HepG2 (cell line): ENCODE results near the gene RPA1. TPM values are rescaled to one million over a fixed set of nuclear protein-coding genes. Genes with fewer than 3 reads are reported as not detected.

Source experiments
- FOXK1 ChIP-seq: sonication (generic); formaldehyde crosslinking; IDR thresholded peaks from 2 replicates; pipeline ENCODE4 v1.4.0; 2020; ENCODE audit warnings: low read depth, missing genetic modification reagents, borderline replicate concordance
- KLF11 ChIP-seq: IDR thresholded peaks from 2 replicates; pipeline ENCODE4 v1.6.1; 2016; ENCODE audit warnings: missing compliant biosample characterization
- MED8 ChIP-seq: sonication (generic); formaldehyde crosslinking; IDR thresholded peaks from 2 replicates; pipeline ENCODE4 v1.8.1; 2023; ENCODE audit warnings: mild to moderate bottlenecking, missing genetic modification reagents; ENCODE audit not compliant: insufficient replicate concordance
- SP1 ChIP-seq, 2 experiments: fragments of 450-650 bp in 1 of 2; sonication (generic) in 1 of 2; formaldehyde crosslinking in 1 of 2; IDR thresholded peaks; 2 replicates each; pipeline versions ENCODE4 v1.4.0 to v1.6.1; 2016 to 2020; ENCODE audit warnings: missing genetic modification reagents in 1 of 2
- TP53 ChIP-seq: sonication (generic); formaldehyde crosslinking; conservative IDR thresholded peaks from 2 replicates; pipeline ENCODE4 v1.4.0; 2020; ENCODE audit warnings: missing genetic modification reagents
- ZNF256 ChIP-seq: sonication (generic); formaldehyde crosslinking; conservative IDR thresholded peaks from 2 replicates; pipeline ENCODE4 v1.4.0; 2020; ENCODE audit warnings: missing genetic modification reagents
- ZNF326 ChIP-seq: sonication (generic); formaldehyde crosslinking; IDR thresholded peaks from 2 replicates; pipeline ENCODE4 v1.4.0; 2020; ENCODE audit warnings: missing genetic modification reagents, borderline replicate concordance
- ZNF331 ChIP-seq: sonication (generic); formaldehyde crosslinking; IDR thresholded peaks from 2 replicates; pipeline ENCODE4 v1.4.0; 2020; ENCODE audit warnings: missing genetic modification reagents
- polyA plus RNA-seq, 8 experiments: library from polyadenylated mRNA; depleted of rRNA in 3 of 8; stranded (reverse) in 7 of 8; unstranded in 1 of 8; fragments of >200 nt; fragmentation: Illumina TruSeq in 4 of 8; extraction: Trizol in 4 of 8; gene quantifications; 2 replicates each; pipeline versions ENCODE4 v1.2.1 to v1.2.3, GENCODE V29; 2011 to 2016; ENCODE audit warnings: low read depth in 4 of 8, missing spikeins in 1 of 8, mixed read lengths in 1 of 8; ENCODE audit not compliant: insufficient read depth in 1 of 8
- total RNA-seq, 5 experiments: library from RNA; depleted of rRNA; stranded (reverse); fragments of >200 nt; fragmentation: Illumina TruSeq; extraction: Trizol; gene quantifications; 2 replicates each; pipeline ENCODE4 v1.2.3, GENCODE V29; 2016; ENCODE audit warnings: low read depth in 1 of 5
- TF ChIP-seq, protein P1 (sequence below): sonication (generic); formaldehyde crosslinking; IDR thresholded peaks from 2 replicates; pipeline ENCODE4 v1.4.0; 2020; ENCODE audit warnings: missing genetic modification reagents, borderline replicate concordance
- TF ChIP-seq, protein P2 (sequence below): sonication (generic); formaldehyde crosslinking; conservative IDR thresholded peaks from 2 replicates; pipeline ENCODE4 v1.4.0; 2020; ENCODE audit warnings: missing genetic modification reagents
- TF ChIP-seq, protein P3 (sequence below), 2 experiments: fragments of 450-650 bp in 1 of 2; sonication (generic) in 1 of 2; formaldehyde crosslinking; IDR thresholded peaks; 2 replicates each; pipeline versions ENCODE4 v1.5.0 to v1.8.0; 2020 to 2022; ENCODE audit warnings: mild to moderate bottlenecking in 1 of 2, missing genetic modification reagents in 1 of 2
- TF ChIP-seq, protein P4 (sequence below): IDR thresholded peaks from 2 replicates; pipeline ENCODE4 v1.6.1; 2016; ENCODE audit warnings: mild to moderate bottlenecking
- TF ChIP-seq, protein P5 (sequence below): sonication (generic); formaldehyde crosslinking; IDR thresholded peaks from 2 replicates; pipeline ENCODE4 v1.5.1; 2020; ENCODE audit warnings: mild to moderate bottlenecking, missing genetic modification reagents, moderate library complexity

Gene RPA1
- total and polyA plus RNA-seq, 2 of the 13 experiments (the other 11 are each of a cell fraction or from before 2014, with no cell fraction given): 13.9 to 37.6 TPM

DNA sequence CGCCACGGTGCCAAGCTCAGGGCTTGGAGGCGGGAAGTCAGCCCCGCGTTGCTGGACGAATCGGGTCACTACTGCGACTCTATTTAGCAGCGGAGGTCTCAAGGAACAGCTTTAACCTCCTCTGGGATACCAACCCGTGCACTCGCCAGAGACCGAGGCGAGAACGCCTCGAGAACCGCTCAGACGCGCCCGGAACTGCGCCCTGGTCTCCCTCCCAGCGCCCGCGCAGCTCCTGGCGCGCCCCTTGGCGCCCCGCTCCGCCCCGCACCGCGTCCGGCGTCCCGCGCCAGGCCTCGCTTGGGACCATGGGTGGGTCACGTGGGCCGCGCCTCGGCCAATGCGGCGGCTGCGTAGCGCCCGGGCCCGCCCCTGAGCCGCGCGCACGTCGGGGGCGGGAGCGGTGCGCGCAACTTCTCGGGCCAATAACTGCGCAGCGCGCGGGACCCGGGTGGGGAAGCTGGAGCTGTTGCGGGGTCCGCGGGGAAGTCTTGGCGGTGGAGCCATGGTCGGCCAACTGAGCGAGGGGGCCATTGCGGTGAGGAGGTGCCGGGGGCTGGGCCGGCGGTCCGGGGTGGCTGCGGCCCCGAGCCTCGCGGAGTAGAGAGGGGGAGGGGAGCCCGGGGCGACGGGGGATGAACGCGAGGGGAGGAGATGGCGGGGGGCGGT, at the start of gene RPA1, which contains the start of gene SMYD4 (continued):
- TF ChIP-seq, protein P1, sequence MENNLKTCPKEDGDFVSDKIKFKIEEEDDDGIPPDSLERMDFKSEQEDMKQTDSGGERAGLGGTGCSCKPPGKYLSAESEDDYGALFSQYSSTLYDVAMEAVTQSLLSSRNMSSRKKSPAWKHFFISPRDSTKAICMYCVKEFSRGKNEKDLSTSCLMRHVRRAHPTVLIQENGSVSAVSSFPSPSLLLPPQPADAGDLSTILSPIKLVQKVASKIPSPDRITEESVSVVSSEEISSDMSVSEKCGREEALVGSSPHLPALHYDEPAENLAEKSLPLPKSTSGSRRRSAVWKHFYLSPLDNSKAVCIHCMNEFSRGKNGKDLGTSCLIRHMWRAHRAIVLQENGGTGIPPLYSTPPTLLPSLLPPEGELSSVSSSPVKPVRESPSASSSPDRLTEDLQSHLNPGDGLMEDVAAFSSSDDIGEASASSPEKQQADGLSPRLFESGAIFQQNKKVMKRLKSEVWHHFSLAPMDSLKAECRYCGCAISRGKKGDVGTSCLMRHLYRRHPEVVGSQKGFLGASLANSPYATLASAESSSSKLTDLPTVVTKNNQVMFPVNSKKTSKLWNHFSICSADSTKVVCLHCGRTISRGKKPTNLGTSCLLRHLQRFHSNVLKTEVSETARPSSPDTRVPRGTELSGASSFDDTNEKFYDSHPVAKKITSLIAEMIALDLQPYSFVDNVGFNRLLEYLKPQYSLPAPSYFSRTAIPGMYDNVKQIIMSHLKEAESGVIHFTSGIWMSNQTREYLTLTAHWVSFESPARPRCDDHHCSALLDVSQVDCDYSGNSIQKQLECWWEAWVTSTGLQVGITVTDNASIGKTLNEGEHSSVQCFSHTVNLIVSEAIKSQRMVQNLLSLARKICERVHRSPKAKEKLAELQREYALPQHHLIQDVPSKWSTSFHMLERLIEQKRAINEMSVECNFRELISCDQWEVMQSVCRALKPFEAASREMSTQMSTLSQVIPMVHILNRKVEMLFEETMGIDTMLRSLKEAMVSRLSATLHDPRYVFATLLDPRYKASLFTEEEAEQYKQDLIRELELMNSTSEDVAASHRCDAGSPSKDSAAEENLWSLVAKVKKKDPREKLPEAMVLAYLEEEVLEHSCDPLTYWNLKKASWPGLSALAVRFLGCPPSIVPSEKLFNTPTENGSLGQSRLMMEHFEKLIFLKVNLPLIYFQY (CRISPR knock-in tag): peak; percentile 13; the same call in 1 of the 2 replicates
- TF ChIP-seq, protein P2, sequence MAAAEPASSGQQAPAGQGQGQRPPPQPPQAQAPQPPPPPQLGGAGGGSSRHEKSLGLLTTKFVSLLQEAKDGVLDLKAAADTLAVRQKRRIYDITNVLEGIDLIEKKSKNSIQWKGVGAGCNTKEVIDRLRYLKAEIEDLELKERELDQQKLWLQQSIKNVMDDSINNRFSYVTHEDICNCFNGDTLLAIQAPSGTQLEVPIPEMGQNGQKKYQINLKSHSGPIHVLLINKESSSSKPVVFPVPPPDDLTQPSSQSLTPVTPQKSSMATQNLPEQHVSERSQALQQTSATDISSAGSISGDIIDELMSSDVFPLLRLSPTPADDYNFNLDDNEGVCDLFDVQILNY (CRISPR knock-in tag): peak; percentile 89
- TF ChIP-seq KLF11 (CRISPR knock-in tag) (0 out of 2 replicates have a peak, but pooled peaks have one; percentile 31), ZNF256 (CRISPR knock-in tag) (no peak), TP53 (CRISPR knock-in tag) (no peak), MED8 (CRISPR knock-in tag) (no peak), FOXK1 (CRISPR knock-in tag) (no peak), ZNF326 (CRISPR knock-in tag) (no peak), ZNF331 (no peak; the same call in 1 of the 2 replicates), SP1 (IDR thresholded peaks at IDR 0.05) (no peak), SP1 (CRISPR knock-in tag; IDR thresholded peaks at IDR 0.05) (peak; percentile 68; the same call in 1 of the 2 replicates)
- TF ChIP-seq, protein P3, sequence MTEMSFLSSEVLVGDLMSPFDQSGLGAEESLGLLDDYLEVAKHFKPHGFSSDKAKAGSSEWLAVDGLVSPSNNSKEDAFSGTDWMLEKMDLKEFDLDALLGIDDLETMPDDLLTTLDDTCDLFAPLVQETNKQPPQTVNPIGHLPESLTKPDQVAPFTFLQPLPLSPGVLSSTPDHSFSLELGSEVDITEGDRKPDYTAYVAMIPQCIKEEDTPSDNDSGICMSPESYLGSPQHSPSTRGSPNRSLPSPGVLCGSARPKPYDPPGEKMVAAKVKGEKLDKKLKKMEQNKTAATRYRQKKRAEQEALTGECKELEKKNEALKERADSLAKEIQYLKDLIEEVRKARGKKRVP (CRISPR knock-in tag; IDR thresholded peaks at IDR 0.05): no peak; a peak in 1 of 4 replicates
- TF ChIP-seq, protein P4, sequence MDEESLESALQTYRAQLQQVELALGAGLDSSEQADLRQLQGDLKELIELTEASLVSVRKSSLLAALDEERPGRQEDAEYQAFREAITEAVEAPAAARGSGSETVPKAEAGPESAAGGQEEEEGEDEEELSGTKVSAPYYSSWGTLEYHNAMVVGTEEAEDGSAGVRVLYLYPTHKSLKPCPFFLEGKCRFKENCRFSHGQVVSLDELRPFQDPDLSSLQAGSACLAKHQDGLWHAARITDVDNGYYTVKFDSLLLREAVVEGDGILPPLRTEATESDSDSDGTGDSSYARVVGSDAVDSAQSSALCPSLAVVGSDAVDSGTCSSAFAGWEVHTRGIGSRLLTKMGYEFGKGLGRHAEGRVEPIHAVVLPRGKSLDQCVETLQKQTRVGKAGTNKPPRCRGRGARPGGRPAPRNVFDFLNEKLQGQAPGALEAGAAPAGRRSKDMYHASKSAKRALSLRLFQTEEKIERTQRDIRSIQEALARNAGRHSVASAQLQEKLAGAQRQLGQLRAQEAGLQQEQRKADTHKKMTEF (CRISPR knock-in tag): 0 out of 2 replicates have a peak, but pooled peaks have one; percentile 4
- TF ChIP-seq, protein P5, sequence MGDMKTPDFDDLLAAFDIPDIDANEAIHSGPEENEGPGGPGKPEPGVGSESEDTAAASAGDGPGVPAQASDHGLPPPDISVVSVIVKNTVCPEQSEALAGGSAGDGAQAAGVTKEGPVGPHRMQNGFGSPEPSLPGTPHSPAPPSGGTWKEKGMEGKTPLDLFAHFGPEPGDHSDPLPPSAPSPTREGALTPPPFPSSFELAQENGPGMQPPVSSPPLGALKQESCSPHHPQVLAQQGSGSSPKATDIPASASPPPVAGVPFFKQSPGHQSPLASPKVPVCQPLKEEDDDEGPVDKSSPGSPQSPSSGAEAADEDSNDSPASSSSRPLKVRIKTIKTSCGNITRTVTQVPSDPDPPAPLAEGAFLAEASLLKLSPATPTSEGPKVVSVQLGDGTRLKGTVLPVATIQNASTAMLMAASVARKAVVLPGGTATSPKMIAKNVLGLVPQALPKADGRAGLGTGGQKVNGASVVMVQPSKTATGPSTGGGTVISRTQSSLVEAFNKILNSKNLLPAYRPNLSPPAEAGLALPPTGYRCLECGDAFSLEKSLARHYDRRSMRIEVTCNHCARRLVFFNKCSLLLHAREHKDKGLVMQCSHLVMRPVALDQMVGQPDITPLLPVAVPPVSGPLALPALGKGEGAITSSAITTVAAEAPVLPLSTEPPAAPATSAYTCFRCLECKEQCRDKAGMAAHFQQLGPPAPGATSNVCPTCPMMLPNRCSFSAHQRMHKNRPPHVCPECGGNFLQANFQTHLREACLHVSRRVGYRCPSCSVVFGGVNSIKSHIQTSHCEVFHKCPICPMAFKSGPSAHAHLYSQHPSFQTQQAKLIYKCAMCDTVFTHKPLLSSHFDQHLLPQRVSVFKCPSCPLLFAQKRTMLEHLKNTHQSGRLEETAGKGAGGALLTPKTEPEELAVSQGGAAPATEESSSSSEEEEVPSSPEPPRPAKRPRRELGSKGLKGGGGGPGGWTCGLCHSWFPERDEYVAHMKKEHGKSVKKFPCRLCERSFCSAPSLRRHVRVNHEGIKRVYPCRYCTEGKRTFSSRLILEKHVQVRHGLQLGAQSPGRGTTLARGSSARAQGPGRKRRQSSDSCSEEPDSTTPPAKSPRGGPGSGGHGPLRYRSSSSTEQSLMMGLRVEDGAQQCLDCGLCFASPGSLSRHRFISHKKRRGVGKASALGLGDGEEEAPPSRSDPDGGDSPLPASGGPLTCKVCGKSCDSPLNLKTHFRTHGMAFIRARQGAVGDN: peak; percentile 80
